Thoracic aorta (tissue), 2 donors: Measurements from ENCODE around the gene HDX. TPM values are rescaled to one million over a fixed set of nuclear protein-coding genes. Genes with fewer than 3 reads are reported as not detected.
"Not testable (repeated sequence)": the region's sequence is repeated elsewhere in the genome, so short reads cannot be mapped to it uniquely, and the experiment has no call there.

Experiments used
- ATAC-seq: fragments of 150-250 bp; one replicate; pipeline ENCODE4 v1.8.0; 2017; ENCODE audit warnings: low read depth; ENCODE audit not compliant: insufficient number of reproducible peaks, low FRiP score
- DNase-seq: peaks from one replicate; pipeline ENCODE4 v3.0.0-alpha.2; 2020; ENCODE audit warnings: low spot score
- H3K27ac ChIP-seq, 2 donors: fragments of 200-600 bp; sonication (generic); 1 replicate in 1 of 2; 2 replicates in 1 of 2; pipeline ENCODE4 v1.5.1; 2016; ENCODE audit warnings: mild to moderate bottlenecking in 2 of 2, moderate library complexity in 2 of 2
- H3K27me3 ChIP-seq: fragments of 200-600 bp; sonication (generic); replicated peaks from 2 replicates; pipeline ENCODE4 v1.6.0; 2016; ENCODE audit warnings: mild to moderate bottlenecking; ENCODE audit not compliant: insufficient read depth
- H3K36me3 ChIP-seq: fragments of 200-600 bp; sonication (generic); one replicate; pipeline ENCODE4 v1.5.1; 2016
- H3K4me1 ChIP-seq, 2 donors: fragments of 200-600 bp; sonication (generic); 1 replicate in 1 of 2; 2 replicates in 1 of 2; pipeline versions ENCODE4 v1.5.1 to v1.6.0; 2016; ENCODE audit warnings: low read depth in 2 of 2, mild to moderate bottlenecking in 1 of 2; ENCODE audit not compliant: control insufficient read depth in 1 of 2
- H3K4me3 ChIP-seq: fragments of 200-600 bp; sonication (generic); 2 replicates; pipeline ENCODE4 v1.5.1; 2016; ENCODE audit warnings: mild to moderate bottlenecking
- H3K9me3 ChIP-seq: fragments of 200-600 bp; sonication (generic); 2 replicates; pipeline ENCODE4 v1.5.1; 2016
- total RNA-seq, 2 donors: library from RNA; depleted of rRNA; stranded (reverse); fragments of >200 nt; gene quantifications; one replicate each; pipeline versions ENCODE4 v1.1.0 to v1.2.3, GENCODE V29; 2016
- TF ChIP-seq, protein P1 (sequence below): fragments of 200-600 bp; sonication (generic); IDR thresholded peaks from one replicate; pipeline ENCODE4 v1.5.1; 2019; ENCODE audit warnings: antibody characterized with exemption

HDX gene
- total RNA-seq, 2 donors from 2014 or later: 6.0 to 11.1 TPM

DNA sequence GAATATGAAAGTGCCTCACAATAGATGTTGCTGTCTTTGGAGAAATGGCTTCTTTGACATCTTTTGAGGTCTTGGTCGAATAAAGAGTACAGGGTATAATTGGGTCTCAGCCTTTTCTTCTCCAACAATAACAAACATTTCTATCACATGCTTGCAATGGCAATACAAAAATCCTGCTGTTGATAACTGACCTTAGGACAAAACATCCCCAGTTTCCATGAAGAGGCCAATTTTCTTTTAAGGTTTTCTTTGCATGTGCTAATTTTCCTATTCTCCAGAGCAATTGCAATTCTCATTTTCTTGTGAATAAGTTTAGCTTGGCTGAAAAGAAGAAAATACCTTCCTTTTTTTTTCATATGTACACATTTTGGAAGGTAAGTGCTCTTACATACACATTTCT is 183.6 kb downstream of the HDX start:
- H3K27me3 ChIP-seq: no peaks in the 10 kb centered on the region
- no peak overlapping the region for H3K4me3 ChIP-seq
- TF ChIP-seq, protein P1, sequence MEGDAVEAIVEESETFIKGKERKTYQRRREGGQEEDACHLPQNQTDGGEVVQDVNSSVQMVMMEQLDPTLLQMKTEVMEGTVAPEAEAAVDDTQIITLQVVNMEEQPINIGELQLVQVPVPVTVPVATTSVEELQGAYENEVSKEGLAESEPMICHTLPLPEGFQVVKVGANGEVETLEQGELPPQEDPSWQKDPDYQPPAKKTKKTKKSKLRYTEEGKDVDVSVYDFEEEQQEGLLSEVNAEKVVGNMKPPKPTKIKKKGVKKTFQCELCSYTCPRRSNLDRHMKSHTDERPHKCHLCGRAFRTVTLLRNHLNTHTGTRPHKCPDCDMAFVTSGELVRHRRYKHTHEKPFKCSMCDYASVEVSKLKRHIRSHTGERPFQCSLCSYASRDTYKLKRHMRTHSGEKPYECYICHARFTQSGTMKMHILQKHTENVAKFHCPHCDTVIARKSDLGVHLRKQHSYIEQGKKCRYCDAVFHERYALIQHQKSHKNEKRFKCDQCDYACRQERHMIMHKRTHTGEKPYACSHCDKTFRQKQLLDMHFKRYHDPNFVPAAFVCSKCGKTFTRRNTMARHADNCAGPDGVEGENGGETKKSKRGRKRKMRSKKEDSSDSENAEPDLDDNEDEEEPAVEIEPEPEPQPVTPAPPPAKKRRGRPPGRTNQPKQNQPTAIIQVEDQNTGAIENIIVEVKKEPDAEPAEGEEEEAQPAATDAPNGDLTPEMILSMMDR: no peak
- no peaks in the 10 kb centered on the region for H3K4me1 ChIP-seq
- no peaks in the 10 kb centered on the region for H3K9me3 ChIP-seq
- no peak for DNase-seq
- no peaks in the 10 kb centered on the region for H3K36me3 ChIP-seq
- no peak for ATAC-seq
- no peak overlapping the region for H3K27ac ChIP-seq

DNA sequence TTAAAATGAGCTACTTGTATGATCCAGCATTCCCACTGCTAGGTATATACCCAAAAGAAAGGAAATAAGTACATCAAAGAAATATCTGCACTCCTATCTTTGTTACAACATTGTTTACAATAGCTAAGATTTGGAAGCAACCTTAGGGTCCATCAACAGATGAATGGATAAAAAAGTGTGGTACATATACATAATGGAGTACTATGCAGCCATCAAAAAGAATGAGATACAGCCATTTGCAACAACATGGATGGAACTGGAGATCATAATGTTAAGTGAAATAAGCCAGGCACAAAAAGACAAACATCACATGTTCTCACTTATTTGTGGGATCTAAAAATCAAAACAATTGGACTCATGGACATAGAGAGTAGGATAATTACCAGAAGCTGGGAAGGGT is 186.3 kb downstream of the HDX start:
- H3K9me3 ChIP-seq, ATAC-seq, H3K27ac ChIP-seq, H3K36me3 ChIP-seq, H3K27me3 ChIP-seq, H3K4me1 ChIP-seq, H3K4me3 ChIP-seq, DNase-seq: not testable (repeated sequence)
